Panc1 (cell line): Measurements from ENCODE around the gene DEXI.

Experiments
- POLR2AphosphoS5 ChIP-seq: IDR thresholded peaks from 2 replicates; pipeline ENCODE4 v1.6.1; 2012; ENCODE audit warnings: mild to moderate bottlenecking, low read depth, low read length, moderate library complexity
- TCF7L2 ChIP-seq: IDR thresholded peaks from 2 replicates; pipeline ENCODE4 v1.6.1; 2011; ENCODE audit warnings: mild to moderate bottlenecking, low read depth, low read length, inconsistent platforms
- TF ChIP-seq, protein P1 (sequence below): fragments of 450-650 bp; IDR thresholded peaks from 2 replicates; pipeline ENCODE4 v1.5.1; 2017; ENCODE audit warnings: mild to moderate bottlenecking
- TF ChIP-seq, protein P2 (sequence below), 2 experiments: IDR thresholded peaks; 2 replicates each; pipeline ENCODE4 v1.6.1; 2011 to 2012; ENCODE audit warnings: low read depth in 2 of 2, control low read depth in 1 of 2, low read length in 1 of 2, mild to moderate bottlenecking in 1 of 2, moderate library complexity in 1 of 2; ENCODE audit not compliant: insufficient read depth in 1 of 2

DNA sequence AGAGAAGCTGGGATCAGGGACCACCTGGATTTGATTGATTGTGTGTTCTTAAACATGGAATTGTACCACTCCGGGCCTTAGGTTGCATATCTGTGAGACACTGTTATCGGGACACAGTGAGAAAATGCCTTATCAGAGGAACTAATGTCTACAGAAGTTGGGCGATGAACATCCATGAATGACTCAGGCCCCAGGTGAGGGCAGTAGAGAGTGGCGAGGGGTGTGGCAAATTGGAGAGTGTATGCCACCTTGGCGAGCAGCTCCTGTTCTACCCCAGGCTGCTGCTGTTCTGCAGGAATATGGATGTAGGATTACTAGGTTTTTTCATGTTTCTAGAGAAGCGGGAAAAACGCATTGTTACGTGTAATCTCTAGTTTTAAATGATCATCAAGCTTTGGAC lies 40.9 kb upstream of the DEXI start:
- TF ChIP-seq, protein P1, sequence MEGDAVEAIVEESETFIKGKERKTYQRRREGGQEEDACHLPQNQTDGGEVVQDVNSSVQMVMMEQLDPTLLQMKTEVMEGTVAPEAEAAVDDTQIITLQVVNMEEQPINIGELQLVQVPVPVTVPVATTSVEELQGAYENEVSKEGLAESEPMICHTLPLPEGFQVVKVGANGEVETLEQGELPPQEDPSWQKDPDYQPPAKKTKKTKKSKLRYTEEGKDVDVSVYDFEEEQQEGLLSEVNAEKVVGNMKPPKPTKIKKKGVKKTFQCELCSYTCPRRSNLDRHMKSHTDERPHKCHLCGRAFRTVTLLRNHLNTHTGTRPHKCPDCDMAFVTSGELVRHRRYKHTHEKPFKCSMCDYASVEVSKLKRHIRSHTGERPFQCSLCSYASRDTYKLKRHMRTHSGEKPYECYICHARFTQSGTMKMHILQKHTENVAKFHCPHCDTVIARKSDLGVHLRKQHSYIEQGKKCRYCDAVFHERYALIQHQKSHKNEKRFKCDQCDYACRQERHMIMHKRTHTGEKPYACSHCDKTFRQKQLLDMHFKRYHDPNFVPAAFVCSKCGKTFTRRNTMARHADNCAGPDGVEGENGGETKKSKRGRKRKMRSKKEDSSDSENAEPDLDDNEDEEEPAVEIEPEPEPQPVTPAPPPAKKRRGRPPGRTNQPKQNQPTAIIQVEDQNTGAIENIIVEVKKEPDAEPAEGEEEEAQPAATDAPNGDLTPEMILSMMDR: peak; percentile 44
- TF ChIP-seq POLR2AphosphoS5: no peak
- TF ChIP-seq, protein P2, sequence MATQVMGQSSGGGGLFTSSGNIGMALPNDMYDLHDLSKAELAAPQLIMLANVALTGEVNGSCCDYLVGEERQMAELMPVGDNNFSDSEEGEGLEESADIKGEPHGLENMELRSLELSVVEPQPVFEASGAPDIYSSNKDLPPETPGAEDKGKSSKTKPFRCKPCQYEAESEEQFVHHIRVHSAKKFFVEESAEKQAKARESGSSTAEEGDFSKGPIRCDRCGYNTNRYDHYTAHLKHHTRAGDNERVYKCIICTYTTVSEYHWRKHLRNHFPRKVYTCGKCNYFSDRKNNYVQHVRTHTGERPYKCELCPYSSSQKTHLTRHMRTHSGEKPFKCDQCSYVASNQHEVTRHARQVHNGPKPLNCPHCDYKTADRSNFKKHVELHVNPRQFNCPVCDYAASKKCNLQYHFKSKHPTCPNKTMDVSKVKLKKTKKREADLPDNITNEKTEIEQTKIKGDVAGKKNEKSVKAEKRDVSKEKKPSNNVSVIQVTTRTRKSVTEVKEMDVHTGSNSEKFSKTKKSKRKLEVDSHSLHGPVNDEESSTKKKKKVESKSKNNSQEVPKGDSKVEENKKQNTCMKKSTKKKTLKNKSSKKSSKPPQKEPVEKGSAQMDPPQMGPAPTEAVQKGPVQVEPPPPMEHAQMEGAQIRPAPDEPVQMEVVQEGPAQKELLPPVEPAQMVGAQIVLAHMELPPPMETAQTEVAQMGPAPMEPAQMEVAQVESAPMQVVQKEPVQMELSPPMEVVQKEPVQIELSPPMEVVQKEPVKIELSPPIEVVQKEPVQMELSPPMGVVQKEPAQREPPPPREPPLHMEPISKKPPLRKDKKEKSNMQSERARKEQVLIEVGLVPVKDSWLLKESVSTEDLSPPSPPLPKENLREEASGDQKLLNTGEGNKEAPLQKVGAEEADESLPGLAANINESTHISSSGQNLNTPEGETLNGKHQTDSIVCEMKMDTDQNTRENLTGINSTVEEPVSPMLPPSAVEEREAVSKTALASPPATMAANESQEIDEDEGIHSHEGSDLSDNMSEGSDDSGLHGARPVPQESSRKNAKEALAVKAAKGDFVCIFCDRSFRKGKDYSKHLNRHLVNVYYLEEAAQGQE (IDR thresholded peaks at IDR 0.05; ENCODE audit: insufficient read depth in 1 of 2, low read depth in 2 of 2, low read length in 1 of 2): no peak
- no peak for TF ChIP-seq TCF7L2
